Endometrial microvascular endothelial cells (primary cell): ENCODE data around the gene USP40. TPM values are rescaled to one million over a fixed set of nuclear protein-coding genes. Genes with fewer than 3 reads are reported as not detected.

Experiments
- in situ Hi-C: cut with HindIII; loops from 2 replicates; pipeline ENCODE4 v1.10.0; 2017; ENCODE audit warnings: low sequenced_read_pairs, low pct_unique_long_range_greater_than_20kb; ENCODE audit errors: inconsistent ontology term
- total RNA-seq: library from RNA; depleted of rRNA; stranded (reverse); fragments of >200 nt; gene quantifications from one replicate; pipeline ENCODE4 v1.2.3, GENCODE V29; 2015; ENCODE audit errors: inconsistent ontology term

Gene USP40
- total RNA-seq, 1 donor from 2014 or later: 22.3 TPM

DNA sequence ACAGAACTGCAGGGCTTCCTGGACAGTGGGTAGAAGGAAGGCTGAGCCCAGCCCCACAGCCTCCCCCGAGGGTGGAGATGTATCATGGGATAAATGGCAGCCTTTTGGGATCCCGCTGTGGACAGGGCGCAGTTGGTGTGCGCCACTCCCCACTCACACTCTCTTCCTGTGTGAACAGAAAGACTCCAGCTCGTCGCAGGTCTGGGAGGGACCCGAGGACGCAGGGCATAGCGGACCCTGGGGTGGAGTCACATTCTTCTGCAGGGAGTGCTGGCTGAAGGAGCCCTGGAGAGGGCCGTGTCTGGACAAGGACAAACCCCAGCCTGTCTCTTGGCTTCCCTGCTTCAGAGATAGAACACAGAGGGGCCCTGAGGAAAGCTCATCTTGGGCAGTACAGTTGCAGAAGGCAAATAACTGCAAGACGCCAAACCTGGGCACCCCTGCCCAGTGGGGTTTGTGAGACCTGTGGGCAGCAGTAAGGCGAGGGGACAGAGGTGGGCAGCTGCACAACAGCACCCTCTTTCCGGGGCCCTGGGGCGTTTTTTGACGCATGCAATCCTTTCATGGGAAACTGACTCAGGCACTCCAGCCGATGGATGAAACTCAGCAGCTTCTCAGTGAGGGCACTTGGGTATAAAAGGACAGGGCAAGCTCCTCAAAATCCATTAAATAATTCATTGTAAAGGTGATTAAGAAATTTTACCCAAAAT is 101.9 kb downstream of the USP40 start:
- in situ Hi-C loops: no loop called here

DNA sequence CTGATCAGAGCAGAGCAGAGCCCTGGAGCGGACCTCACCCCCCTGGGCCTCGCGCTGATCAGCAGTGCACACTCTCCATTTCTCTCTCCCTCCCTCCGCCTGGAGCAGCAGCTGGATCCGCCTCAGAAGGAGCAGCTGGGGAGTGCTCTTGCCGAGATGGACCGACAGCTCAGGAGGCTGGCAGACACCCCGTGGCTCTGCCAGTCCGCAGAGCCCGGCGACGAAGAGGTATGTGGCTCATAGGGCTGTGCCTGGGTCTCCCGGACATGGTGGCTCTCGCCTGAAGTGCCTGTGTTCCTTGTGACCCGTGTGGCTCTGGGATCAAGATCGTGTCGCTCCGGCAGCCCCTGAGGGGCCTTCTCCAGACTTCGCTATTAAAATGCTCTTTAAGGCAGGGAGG is 102.5 kb downstream of the USP40 start:
- in situ Hi-C loops: no loop called here

DNA sequence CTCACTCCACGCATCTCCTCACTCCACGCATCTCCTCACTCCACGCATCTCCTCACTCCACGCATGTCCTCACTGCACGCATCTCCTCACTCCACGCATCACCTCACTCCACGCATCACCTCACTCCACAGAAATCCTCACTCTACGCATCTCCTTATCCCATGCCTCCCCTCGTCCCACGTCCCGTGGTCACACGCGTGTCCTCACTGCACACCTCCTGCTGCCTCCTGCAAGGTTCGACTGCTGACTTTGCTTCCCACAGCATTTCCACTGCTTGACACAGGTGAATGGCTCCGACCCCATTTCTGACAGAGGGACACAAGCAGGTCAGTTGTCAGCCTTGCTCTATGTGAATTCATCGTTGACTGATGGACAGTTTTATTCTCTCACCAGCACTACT is 103.0 kb downstream of the USP40 start:
- in situ Hi-C loops: no loop called here

DNA sequence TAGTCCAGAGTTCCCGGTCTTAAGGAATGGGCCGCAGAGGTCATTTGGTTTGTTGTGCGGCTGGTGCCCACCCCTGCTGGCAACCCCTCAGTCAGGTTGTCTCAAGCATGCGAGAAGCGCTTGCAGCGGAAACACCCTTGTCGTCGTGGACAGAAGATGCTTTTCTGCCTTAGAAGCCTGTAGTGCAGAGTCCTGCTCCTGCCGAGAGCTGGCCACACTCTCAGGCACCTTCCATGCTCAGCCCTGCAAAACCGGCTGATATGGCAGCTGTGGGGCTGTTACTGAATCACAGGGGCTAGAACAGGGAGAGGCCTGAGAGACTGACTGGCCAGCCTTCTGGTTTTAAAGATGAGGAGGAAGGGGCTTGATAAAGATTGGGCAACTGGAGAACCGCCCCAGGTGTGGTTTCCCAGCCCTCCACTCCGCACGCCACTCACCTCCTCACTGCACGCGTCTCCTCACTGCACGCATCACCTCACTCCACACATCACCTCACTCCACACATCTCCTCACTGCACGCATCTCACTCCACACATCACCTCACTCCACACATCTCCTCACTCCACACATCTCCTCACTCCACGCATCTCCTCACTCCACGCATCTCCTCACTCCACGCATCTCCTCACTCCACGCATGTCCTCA is 103.6 kb downstream of the USP40 start:
- in situ Hi-C loops: no loop called here

DNA sequence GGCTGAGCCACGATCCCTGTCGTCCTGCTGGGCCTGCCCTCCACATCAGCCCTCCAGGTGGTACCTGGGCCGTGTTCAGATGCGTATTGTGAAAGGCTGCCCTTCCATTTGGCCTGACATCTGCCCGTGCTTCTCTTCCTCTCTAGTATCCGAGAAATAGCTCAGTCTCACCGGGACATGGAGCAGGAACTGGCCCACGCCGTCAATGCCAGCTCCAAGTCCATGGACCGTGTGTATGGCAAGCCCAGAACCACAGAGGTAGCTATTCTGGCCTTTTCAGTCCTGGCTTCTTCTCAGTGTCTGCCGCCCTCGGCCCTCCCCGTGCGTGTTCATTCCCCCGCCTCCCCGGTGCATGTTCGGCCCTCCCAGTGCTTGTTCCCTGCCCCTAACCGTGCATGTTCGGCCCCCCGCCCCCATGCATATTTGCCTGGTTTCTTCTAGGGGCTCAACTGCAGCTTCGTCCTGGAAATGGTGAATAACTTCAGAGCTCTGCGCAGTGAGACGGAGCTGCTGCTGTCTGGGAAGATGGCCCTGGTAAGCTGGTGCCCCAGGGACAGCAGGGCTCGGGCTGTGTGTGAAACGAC is 104.3 kb downstream of the USP40 start:
- in situ Hi-C loops: no loop called here

DNA sequence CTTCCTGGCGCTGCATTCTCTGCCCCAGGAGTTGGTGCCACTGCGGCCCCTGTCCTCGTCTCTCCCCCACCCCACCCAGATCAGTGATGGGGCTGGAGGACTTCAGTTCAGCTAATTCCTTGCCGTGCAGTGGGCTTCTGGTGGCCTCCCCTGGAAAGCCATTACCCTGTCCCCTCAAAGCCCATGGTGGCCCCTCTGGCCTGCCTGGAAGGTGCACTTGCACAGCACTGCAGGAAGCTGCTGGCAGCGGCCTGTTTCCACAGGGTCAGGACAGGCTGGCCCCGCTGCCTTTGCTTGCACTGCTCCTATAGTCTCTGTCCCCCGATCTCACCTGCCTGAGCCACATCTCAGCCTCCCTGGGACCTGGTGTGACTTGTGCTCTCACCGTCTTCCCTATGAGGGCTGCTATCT is 105.1 kb downstream of the USP40 start:
- in situ Hi-C loops: no loop called here

DNA sequence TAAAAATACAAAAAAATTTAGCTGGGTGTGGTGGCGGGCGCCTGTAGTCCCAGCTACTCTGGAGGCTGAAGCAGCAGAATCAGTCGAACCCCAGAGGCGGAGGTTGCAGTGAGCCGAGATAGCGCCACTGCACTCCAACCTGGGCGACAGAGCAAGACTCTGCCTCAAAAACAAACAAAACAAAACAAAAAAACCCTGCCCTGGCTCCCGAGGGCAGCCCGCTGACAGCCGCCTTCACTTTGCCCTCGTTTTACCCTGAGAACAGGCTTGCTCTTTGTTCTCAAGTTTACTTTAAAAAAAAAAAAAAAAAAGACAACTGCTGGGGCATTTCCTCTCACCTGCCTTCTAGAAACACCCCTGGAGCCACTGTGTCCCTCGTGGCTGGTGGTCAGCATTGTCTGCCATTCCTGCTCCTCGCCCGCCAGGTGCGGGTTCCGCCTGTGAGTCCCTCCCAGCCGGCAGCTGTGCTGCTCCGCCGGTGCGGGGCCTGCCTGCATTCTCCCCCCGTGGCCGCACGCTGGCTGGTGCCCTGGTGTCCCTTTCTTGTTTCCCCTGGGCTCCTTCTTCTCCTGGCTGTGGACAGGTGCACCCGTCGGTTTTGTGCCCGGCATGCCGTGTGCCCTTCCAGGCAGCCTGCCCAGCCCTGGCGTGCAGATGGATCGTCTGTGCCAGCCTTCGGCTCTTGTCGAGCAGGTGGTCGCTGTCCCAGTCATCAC is 105.7 kb downstream of the USP40 start:
- in situ Hi-C loops: no loop called here

DNA sequence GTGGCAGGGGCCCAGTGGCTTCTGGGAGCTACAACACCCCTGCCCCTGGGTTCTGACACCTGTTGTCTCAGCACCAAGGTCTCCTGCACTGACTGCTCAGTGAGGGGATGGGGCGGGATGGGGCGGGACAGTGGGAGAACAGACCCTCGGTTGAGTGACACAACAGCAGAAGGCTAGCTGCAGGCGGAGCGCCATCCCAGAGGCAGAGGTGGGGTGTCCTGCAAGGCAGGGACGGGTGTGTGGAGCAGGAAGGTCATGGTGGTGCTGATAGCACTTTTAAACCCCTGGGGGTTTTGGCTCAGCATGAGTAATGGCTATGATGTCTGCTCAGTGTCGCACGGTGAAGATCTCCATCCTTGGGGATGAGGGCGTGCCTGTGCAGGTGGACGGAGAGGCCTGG is 107.2 kb downstream of the USP40 start:
- in situ Hi-C loops: no loop called here

DNA sequence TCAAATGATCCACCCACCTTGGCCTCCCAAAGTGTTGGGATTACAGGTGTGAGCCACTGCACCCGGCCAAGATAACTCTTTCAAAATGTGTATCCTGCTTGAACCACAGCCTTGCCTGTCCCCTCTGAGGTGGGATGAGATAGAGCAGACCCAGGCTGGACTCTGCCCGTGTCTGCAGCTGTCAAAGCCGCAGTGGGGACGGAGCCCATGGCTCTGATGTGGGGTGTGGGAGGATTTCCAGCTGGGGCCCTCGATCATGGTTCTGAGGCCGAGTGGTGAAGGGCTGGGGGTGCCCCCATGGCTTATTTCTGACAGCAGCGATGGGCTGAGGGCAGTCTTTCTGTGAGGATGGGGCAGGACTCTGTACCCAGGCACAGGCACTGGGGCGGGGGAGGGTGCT is 107.8 kb downstream of the USP40 start:
- in situ Hi-C loops: no loop called here

DNA sequence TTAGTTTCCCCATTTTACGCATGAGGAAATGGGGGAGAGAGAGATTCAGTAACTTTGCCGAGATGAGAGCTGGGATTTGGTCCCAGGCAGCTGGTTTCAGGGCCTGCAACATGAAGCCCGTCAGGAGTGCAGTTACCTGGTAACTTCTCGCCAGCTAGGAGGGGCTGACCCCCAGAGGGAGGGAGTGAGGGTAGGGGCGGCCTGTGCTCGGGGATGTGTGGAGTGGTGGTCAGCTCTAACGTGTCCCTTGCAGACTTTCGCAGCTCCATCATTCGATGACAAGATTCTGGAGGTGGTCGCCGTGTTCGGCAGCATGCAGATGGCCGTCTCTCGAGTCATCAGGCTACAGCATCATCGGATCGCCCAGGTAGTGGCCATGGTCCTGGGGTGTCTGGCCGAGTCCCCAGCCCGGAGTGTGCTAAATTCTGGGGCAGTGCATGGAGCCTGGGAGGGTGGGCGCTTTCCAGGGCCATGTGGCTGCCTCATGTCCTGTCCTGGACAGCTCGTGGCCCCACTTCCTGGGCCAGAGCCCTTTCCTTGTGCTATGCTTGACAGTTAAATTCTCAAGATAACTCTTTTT is 108.5 kb downstream of the USP40 start:
- in situ Hi-C loops: no loop called here

DNA sequence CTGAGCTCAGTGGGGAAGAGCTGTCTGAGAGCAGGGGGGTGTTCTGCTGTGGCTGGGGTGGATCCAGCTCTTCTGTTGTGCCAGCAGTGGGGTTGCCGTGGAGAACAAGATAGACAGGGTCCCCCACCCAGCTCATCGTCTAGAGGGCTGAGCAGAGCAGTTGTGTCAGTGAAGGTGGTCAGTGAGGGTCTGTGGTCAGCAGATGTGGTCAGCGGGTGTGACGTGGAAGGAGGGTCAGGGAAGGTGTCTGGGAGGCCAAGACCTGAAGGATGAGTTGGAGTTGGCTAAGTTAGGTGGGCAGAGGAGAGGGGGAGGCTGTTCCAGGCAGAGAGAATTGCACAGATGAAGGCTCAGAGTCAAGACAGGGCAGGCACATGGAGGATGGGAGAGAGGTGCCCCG is 109.2 kb downstream of the USP40 start:
- in situ Hi-C loops: no loop called here

DNA sequence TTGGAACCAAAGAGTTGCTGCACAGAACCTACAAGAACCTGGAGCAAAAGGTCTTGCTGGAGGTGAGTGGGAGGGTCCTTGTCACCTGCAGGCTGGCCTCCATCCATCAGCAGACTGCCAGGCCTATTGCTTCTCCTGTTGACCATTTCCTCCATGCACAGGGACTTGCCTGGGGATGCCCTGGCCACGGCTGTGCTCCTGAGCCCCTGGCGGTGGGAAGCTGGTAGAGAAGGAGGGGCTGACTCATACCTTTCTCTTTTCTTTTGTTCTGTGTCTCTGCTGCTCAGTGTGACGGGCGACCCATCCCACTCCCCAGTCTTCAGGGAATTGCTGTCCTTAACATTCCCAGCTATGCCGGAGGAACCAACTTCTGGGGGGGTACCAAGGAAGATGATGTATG is 109.6 kb downstream of the USP40 start:
- in situ Hi-C loops: no loop called here

DNA sequence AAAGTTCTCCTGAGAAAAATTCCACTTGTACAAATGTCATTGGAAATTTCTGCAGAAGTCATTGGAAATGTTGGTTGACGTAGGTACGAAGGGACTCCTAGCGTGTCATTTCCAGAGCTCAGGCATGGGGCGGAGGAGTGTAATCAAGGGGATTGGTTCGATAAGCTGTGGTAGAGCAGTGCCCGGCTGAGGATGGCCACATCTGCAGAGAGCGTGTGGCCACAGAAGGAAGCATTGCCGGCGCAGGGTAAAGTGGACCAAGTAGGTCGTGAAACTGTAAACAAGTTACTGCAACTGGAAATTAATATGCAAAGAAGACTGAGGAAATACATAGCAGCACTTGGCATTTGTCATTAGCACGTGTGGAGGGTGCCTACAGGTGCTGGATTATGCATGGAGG is 110.5 kb downstream of the USP40 start:
- in situ Hi-C loops: no loop called here

DNA sequence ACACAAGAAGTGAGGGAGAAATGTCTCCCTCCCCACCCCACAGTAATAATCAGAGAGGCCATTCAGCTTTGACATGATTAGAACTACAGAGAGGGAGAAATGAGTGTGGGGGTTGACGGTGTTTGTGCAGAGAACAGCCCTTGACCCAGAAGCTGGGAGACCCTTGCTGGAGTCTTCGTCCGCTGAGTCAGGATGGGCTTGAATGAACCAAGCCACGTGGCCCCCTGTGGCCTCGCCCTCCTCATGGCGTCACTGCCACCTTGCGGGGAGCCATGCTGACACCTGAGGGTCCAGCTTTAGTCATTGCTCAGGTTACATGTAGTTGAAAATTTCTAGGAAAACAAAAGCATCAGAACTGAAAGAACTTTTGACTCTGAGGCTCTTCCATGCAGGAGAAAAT is 111.1 kb downstream of the USP40 start:
- in situ Hi-C loops: no loop called here

DNA sequence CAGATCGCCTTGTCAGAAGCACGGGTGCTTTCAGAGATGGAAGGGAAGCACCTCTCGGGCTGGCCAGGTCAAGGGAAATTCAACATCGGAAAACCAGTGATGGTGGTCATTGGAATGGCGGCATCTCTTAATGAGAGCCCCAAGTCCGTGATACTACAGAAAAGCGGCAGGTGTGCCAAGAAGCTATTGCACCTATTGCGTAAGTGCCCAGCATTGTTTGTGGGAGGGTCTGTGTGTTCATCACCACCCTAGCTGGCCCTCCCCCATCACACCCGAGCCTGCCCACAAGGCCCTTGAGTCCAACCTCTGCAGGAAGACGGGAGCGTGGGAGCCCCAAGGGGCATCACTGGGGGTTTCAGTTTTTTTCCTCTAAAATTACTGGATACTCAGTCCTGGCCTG is 111.6 kb downstream of the USP40 start:
- in situ Hi-C loops: no loop called here

DNA sequence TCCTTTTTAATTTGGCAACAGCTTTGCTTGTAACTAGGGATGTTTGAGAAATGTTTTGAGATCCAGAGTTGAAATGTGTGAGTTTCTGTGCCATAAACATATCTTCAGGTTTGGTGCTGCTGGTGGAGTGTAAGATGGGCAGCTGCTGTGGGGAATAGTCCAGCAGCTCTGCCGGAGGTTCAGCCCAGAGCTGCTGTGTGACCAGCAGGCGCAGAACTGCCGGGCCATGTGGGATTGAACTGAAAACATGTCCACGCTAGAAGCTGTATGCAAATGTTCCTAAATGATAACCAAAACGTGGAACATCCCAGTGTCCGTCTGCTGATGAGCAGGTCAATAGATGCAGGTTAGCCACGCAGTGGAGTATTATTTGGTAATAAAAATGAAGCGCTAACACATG is 112.7 kb downstream of the USP40 start:
- in situ Hi-C loops: no loop called here

DNA sequence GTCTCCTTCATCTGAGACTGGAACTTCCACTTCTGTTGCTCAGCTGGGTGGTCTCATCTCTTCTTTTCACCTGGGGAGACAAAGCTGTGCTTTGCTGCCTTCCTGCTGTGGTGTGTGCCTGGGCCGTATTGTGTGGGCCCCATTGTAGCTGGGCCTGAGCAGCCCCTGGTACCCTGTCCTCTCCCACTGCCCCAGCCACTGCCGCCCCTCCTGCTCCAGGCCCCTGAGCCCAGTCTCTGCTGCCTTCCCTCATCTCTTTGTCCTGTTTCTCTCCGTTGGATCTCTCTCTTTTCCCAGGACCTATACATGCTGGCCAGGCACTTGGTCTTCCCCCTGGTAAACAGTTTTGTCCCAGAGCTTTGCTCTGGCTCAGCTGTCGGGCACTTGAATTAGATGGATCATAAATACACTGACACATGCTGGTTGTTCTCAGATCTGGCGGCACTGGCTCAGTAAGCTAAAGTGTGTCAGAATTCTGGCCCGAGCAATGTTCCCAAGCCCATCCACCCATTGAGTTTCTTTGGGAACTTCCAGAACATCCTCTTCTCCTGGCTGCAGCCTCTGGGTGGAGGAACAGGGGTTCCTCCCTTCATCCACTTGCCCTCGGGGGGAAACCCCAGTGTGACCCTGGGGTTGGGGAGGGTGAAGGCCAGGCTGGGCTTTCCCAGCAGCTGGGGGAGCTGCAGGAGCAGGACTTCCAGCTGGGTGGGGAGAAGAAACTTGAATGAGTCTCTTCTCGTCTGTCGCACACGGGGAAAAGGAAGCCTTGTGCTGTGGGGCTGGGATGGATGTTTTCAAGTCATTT is 113.3 kb downstream of the USP40 start:
- in situ Hi-C loops: no loop called here

DNA sequence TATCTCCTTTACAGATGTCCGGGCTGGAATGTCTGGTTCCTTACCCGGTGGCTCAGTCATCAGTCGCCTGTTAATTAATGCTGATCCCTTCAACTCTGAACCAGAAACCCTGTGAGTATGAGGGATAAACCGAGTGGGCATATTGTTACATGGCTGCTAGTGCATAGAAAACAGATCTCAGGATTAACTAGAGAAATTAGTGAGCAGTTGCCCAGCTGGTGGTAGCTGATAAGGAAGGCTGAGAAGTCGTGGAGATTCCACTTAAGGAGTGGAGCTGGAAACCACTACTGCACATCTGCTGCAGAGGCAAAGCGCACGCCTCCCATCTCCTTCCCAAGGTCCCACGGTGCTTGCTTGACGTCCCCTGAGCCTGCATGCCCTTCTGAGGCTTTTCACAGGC is 114.6 kb downstream of the USP40 start:
- in situ Hi-C loops: no loop called here
